Hematopoietic multipotent progenitor cell (in vitro differentiated cells): ENCODE results near the gene PRKN. TPM values are rescaled to one million over a fixed set of nuclear protein-coding genes. Genes with fewer than 3 reads are reported as not detected.
"Not testable (repeated sequence)": the region's sequence is repeated elsewhere in the genome, so short reads cannot be mapped to it uniquely, and the experiment has no call there.

Source experiments
- DNase-seq, 3 donors: peaks; one replicate each; pipeline ENCODE4 v3.0.0-alpha.2; 2011 to 2015; ENCODE audit warnings: low read depth in 2 of 3, low spot score in 2 of 3
- total RNA-seq: library from RNA; depleted of rRNA; stranded (reverse); fragments of >200 nt; gene quantifications from one replicate; pipeline ENCODE4 v1.2.3, GENCODE V29; 2012

Gene PRKN
- total RNA-seq, 1 donor, result 7.0 TPM

- DNase-seq, result no peak
Measured at GRCh38 chr6:162543221-162543620, 184.3 kb downstream of the PRKN start.

DNA sequence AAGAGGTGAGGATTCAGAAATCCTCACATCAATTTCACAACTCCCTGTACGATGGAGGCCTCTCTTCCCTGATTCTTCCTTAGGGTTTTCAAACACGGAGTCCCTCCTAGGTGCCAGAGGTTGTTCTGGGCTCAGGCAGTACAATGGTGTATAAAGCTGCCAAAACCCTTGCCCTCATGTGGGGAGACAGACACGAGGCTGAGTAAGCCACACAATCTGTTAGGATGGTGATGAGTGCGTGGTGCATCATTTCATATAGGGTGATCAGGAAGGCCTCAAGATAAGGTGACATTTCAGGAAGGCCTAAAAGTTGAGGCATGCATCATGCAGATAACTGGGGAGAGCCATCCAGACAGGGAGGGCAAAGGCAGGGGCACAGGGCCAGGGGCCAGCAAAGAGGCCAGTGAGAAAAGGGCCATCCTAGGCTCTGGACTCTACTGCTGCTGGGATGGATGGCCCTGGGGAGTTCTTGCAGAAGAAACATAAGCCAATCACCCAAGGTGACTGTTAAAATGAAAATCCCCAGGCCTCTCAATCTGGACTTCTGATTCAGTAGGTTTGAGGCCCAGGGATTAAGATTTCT, 186.5 kb downstream of the PRKN start:
- no peak for DNase-seq

DNA sequence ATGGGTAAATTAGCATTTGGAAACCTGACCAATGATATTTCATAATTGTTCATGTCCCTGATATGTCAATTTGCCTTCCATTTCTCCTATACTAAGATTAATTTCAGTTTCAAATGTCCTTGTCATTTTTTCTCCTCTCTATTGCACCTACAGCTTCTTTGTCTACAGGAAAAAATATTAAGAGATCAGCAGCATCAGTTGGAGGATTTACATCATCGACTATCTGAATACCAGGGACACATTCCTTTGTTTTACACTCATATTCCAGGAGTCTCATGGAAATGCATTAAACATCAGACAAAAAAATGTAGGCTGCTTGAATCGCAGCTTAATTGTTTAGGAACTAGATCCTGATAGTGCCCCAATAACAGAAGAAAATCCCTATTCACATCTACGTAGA, 188.2 kb downstream of the PRKN start:
- no peak for DNase-seq

DNA sequence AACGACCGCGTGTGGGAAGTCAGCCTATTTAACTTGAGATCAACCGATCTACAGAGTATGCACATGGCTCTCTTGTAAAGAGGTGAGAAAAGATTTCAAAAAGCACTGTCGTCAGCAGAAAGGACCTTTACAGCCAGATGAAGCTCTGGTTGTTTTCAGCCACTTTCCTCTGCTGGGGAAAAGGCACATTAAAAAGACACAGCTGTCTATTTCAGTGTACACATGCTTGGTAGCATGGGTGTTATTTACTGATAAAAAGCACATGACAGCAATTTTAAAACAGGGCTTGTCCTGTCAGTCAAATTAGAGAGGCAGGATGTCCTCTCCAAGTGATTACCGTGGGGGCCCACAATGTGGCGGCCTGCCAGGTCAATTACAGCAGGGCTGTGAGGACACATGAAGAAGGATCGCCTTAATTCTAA, 188.9 kb downstream of the PRKN start:
- peak in 2 of 3 donors; percentile 9 to 34 for DNase-seq

DNA sequence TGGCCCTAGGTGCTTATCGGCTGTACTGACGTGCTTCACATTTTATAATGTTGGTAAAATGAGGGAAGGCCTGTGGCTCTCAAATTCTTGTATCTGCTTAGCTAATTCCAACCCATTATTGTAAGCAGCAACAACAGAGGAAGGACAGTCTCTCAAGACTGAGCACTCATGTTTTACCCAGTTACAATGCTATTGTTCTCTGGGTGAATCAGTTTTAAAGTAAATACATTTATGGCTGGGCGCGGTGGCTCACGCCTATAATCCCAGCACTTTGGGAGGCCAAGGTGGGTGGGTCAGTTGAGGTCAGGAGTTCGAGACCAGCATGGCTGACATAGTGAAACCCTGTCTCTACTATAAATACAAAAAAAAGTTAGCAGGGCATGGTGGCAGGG, 194.6 kb downstream of the PRKN start:
- no peak for DNase-seq

GRCh38 chr6:162532283-162533008, 195.1 kb downstream of the PRKN start:
- DNase-seq, result no peak

GRCh38 chr6:162531391-162531790, 196.2 kb downstream of the PRKN start:
- DNase-seq, result not testable (repeated sequence)

DNA sequence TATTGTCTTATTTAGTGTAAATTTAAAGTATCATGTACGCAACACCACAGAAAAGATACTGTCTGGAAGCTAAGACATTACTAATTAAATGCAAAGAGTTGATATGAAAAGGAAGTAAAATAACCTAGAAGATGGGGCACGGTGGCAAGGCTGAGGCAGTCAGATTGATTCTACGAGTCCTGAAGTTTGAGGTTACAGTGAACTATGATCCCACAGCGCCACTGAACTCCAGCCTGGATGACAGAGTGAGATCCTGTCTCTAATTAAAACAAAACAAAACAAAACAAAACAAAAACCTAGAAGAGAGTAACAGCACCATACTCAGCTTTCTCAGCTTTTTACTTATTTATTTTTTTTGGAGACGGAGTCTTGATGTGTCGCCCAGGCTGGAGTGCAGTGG, 199.0 kb downstream of the PRKN start:
- DNase-seq, result no peak

DNA sequence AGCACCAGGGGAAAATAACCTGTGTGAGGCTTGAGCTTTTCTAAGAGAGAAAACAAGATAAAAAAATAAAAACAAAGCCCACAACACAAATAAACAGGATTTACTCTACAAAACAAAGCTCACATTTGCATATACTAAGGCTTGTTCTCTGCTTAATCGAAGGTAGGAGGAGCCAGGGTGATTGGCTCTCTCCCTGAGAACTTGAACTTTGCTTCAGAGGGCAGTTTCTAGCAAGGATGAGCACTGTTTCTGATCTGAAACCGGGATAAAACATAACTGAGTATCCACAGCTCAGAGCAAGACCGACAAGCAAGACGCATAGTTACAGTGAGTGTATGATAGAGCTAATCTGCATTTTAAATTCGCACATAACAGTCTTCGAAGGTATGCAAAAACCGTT, 200.6 kb downstream of the PRKN start:
- no peak for DNase-seq

DNA sequence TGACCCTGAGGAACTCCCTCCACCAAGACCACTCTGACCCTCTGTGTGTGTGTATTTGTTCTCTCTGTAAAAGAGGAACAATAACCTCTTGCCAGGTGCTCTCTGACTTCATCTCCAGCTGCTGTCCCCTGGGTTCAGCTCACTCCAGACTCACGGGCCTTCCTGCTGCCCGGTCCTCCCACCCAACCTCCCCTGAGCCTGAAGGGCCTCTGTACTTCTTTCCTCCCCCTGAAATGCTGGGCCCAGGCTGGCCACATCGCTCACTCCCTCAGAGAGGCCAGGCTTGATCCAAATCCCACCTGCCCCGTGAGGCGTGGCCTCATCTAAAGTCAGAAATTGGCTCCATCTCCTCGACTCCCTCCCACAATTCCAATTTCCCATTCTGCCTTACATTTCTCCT, 202.4 kb downstream of the PRKN start:
- no peak for DNase-seq

DNA sequence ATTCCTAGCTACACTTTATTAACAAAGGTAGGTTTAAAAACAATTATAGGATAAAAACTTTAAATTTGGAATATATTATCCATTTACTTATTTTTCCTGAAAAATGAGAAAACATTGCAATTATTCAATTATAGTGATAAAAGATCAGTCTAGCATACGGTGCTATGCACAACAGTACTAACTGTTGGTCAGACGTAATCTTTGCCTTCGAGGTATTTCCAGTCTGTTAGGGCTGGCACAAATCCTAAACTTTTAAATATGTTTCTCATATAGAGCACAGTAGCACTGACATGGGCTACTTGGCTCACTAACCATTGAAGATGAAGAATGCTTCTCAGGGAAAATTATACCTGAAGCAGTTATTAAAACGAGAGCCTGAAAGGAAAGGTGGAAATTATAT, 214.8 kb downstream of the PRKN start:
- no peak for DNase-seq

- no peak for DNase-seq
Measured at GRCh38 chr6:162497389-162497788, 230.2 kb downstream of the PRKN start.

DNA sequence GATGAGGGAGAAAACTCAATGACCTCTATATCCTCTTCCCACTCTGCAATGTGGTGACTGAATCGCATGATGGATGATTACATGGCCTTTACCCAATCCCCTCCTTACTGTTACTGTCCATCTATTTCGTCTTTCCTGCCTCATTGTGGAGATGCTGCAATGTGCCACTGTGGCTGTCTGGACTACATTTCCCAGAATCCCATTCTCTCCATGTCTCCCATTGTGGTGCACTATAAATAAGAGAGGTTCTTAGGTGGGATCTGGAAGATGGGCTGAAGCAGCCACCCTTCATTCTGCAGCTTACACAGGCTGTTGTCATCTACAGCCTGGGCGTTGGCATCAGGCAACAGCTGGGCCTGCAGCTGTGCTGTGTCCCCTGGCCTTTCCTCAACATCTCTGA, 233.6 kb downstream of the PRKN start:
- no peak for DNase-seq

- DNase-seq, result no peak
Measured at GRCh38 chr6:162491637-162492036, 235.9 kb downstream of the PRKN start.

DNA sequence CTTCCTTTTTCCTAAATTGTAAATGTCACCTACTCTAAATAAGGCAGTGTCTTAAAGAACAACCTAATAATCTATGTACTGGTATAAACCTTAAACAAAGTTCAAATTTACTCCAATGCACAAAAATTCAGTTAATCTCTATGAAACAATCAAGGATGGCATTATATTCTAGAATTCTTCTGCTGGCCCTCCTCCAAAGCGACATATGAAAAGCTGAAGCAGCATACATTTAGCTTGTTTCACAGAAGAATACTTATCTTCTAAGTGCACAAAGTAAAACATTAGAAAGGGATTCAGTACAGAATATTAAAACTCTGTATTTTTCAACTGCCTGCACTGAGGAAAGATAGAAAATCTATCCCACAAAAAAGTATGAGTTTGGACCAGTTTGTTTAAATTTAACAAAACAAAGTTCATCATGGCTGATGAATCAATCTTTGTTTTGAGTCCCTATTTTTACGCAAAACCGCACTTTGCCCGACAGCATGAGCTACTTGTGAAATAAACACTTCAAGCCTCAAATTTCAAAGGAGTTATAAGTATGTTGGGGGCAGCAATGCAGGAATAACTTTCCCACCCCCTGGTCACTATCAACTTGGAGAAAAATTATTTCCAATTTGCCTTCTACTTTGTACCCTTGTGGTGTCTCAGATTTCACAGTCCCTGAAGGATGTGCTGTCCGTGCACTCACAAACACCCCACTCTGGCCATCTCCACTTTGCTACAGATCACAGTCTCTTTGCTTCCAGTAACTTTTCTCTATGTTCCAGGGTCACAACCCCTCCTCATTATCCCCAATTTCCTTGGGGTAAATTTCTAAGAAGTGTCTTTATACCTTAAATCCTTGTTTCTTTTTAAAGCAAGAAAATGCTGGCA, 238.2 kb downstream of the PRKN start:
- no peak for DNase-seq

- DNase-seq, result no peak
Measured at GRCh38 chr6:162488444-162488843, 239.1 kb downstream of the PRKN start.

DNA sequence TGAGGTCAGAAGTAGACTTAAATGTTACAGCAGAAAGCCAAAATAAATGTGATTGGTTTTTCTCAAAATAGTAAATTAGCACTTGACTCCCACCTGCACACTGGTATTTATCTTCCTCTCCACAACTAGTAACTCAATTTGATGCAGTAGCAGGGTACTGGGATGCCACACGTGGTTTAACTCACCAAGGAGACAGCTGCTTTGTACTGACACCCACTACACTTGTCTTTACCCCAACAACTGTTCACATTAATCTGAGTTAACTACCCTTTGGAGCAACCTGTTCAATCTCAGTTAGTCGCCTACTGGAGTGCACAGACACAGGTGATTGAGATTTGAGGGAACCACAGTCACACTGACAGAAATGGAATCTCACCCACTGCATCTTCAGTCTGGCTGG, 242.1 kb downstream of the PRKN start:
- no peak for DNase-seq

DNA sequence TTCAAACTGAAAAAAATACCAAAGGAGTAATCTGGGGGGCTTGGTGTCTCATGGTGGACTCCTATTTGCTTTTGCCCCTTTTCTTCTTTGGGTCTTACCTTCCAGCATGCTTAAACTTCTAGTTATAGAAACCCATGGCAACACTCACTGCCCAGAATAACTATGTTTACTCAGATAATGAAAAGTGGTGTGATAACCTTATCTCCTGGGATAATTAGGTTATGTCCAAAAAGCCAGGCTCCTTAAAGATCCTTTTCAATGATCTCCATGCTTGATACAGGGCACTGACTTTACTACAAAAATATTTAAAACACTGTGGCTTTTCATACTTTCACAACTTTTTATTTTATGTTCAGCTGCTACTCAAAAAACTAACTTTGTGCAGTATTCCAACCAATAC, 245.6 kb downstream of the PRKN start:
- DNase-seq, result no peak

DNA sequence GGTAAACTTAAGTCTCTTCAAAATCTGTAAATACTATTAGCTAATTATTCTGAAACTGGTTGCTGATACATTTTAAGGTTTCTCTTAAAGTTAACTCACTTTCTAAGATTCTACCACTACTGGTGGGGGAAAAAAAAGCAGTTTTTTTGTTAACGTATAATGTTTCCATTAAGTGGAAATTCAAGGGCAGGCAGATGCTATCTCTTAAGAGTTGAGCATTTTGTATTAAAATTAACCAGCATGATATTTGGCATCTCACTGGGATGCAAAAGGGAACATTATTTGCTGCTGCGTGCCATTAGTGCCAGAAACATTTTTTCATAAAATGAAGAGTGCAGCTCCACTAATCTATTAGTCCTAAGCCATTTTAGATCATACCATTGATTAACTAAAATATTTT, 246.2 kb downstream of the PRKN start:
- DNase-seq, result no peak

DNA sequence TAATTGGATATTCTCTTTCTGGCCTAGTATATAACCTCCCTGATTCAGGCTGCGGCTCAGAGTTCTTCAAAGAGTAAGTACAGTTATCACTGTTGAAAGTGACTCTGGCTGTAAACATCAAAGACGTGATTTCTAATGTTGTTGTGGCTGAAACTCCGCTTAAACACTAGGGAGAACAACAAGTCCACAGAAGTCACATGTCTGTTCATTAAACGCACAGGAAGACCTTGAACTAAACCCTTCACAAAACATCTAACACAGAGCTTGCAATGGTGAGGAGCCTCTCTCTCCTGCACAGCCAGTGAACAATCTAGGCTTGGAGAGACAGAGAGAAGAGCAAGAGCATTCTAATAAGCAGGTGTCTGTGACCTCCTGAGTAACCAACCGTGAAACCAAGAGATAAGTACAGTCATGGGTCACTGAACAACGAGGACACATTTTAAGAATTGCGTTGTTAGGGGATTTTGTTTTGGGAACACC, 249.3 kb downstream of the PRKN start:
- DNase-seq, result no peak

DNA sequence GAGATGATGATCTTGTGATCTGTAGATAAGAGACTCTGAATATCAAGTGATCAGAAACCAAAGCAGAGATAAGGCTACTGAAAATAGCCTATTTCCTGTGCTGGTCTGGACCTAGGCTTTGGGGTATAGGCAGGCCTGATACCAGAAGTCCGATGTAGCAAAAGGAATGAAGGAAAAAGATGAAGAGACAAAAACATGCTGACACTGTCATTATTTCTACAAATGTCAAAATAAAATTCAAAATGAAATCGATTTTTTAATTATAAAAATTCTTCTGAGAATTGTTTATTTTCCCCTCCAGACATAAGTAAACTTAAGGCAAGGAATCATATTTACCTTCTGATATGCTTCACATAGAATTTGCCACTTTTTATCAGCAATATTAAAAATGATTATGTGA, 252.8 kb downstream of the PRKN start:
- DNase-seq, result no peak

DNA sequence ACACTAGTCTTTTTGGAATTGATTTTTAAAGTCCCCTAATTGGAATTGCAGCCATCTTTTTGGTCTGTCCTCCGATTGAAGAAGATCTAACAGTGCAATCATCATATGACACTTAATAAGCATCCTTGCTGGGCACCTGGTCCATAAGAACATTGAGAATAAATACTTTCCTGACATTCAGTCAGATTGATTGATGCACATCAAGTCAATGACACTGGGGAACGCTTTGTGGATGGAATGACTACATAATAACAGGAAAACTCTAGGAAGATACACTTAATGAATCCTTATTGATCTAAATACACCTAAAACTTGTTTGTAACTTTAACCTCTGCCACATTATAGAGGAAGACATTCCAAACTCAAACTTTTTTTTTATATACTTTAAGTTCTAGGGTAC, 255.7 kb downstream of the PRKN start:
- no peak for DNase-seq
